Measurements from ENCODE around the gene CDK5R2. TPM values are rescaled to one million over a fixed set of nuclear protein-coding genes. Genes with fewer than 3 reads are reported as not detected.

Gene CDK5R2
- polyA plus RNA-seq, 2 of the 4 experiments (the other 2 are of a cell fraction): 0.63 to 0.94 TPM

GRCh38 chr2:218957671-218958070, 1.8 kb upstream of the CDK5R2 start:
- DNase-seq (ENCODE audit: low read depth in 1 of 2, low spot score in 1 of 2): no peak
- TF ChIP-seq NR3C1 (IDR thresholded peaks at IDR 0.05): no peak
- TF ChIP-seq USF2 (IDR thresholded peaks at IDR 0.05): no peak
- no peak for TF ChIP-seq RARB (CRISPR knock-in tag; IDR thresholded peaks at IDR 0.05)
- TF ChIP-seq KDM5A (IDR thresholded peaks at IDR 0.05): no peak
- TF ChIP-seq ZFP36 (IDR thresholded peaks at IDR 0.05; ENCODE audit: borderline replicate concordance, partially characterized antibody): no peak
- no peak for TF ChIP-seq SREBF2 (IDR thresholded peaks at IDR 0.05)
- no peak for TF ChIP-seq E2F6 (IDR thresholded peaks at IDR 0.05; ENCODE audit: borderline replicate concordance, low read depth)
- TF ChIP-seq NFE2L2 (conservative IDR thresholded peaks at IDR 0.05; ENCODE audit: low read length): no peak
- TF ChIP-seq JUN (IDR thresholded peaks at IDR 0.05): no peak
- TF ChIP-seq ATOH8 (CRISPR knock-in tag; IDR thresholded peaks at IDR 0.05; ENCODE audit: low read depth): no peak
- no peak for TF ChIP-seq GATA3 (IDR thresholded peaks at IDR 0.05; ENCODE audit: borderline replicate concordance)
- no peak for TF ChIP-seq BCL3 (IDR thresholded peaks at IDR 0.05)
- no peak for TF ChIP-seq SMC3 (IDR thresholded peaks at IDR 0.05)
- no peak for TF ChIP-seq CHD4 (IDR thresholded peaks at IDR 0.05; ENCODE audit: borderline replicate concordance)
- no peak for TF ChIP-seq EHF (CRISPR knock-in tag; IDR thresholded peaks at IDR 0.05)
- TF ChIP-seq HEYL (CRISPR knock-in tag; IDR thresholded peaks at IDR 0.05): no peak
- no peak for TF ChIP-seq REST (IDR thresholded peaks at IDR 0.05)
- FAIRE-seq: no peak
- no peak overlapping the region for H3K4me3 ChIP-seq
- no peak for ATAC-seq
- CTCF ChIA-PET: interaction anchor here (0.8 to 12.4 kb wide), 6 partner anchors 8 to 83 kb away, joined by 3 to 140 read pairs (median 8); no protein-coding TSS in a partner anchor
- H3K27ac ChIP-seq: no peak overlapping the region
- peaks cover 24% of the 10 kb centered on the region for H3K4me1 ChIP-seq
- H3K4me2 ChIP-seq: no peak overlapping the region
- WGBS (ENCODE audit: missing lambda C conversion rate): 41% methylated on average over 4 of the region's 4 CpGs
- POLR2A ChIA-PET: no interaction called here
- H3K9me3 ChIP-seq: no peaks in the 10 kb centered on the region

- TF ChIP-seq RARB (CRISPR knock-in tag; IDR thresholded peaks at IDR 0.05) (no peak), ATOH8 (CRISPR knock-in tag; IDR thresholded peaks at IDR 0.05; ENCODE audit: low read depth) (no peak), USF2 (IDR thresholded peaks at IDR 0.05) (no peak), MAZ (IDR thresholded peaks at IDR 0.05; ENCODE audit: borderline replicate concordance, low read depth, low read length) (no peak), CTCF (IDR thresholded peaks at IDR 0.05) (no peak), FOXS1 (CRISPR knock-in tag; IDR thresholded peaks at IDR 0.05) (no peak), HOXB5 (CRISPR knock-in tag; IDR thresholded peaks at IDR 0.05) (no peak), CEBPB (IDR thresholded peaks at IDR 0.05) (no peak), NFE2L2 (conservative IDR thresholded peaks at IDR 0.05; ENCODE audit: low read length) (no peak)
These were observed 1.2 kb upstream of the CDK5R2 start for GRCh38 chr2:218958276-218958675.

More at GRCh38 chr2:218958276-218958675, 1.2 kb upstream of the CDK5R2 start:
- FAIRE-seq (no peak), ATAC-seq (no peak), DNase-seq (ENCODE audit: low read depth in 1 of 2, low spot score in 1 of 2) (no peak)
- H3K27ac ChIP-seq: no peak overlapping the region
- WGBS (ENCODE audit: missing lambda C conversion rate): 71% methylated on average over 1 of the region's 1 CpG
- H3K4me3 ChIP-seq: no peak overlapping the region; the same call in 2 of the 3 replicates
- ChIA-PET POLR2A (no interaction called here), CTCF (interaction anchor here (1.2 to 12.4 kb wide), 6 partner anchors 9 to 82 kb away, joined by 3 to 140 read pairs (median 8); no protein-coding TSS in a partner anchor)
- peaks cover 26% of the 10 kb centered on the region for H3K4me1 ChIP-seq
- H3K9me3 ChIP-seq: no peaks in the 10 kb centered on the region
- H3K4me2 ChIP-seq: no peak overlapping the region

All from A549 (cell line).